GM06990 (cell line): ENCODE measurements around the gene CARMIL1.

Source experiments
- DNase-seq: peaks from one replicate; pipeline ENCODE4 v3.0.0-alpha.2; 2011; ENCODE audit not compliant: insufficient read length; ENCODE audit errors: extremely low read depth
- H3K27me3 ChIP-seq: replicated peaks from 2 replicates; pipeline ENCODE4 v1.6.0; 2011; ENCODE audit warnings: low read length; ENCODE audit not compliant: control insufficient read depth, insufficient read depth
- H3K36me3 ChIP-seq: 2 replicates; pipeline ENCODE4 v1.5.1; 2011; ENCODE audit warnings: low read length; ENCODE audit not compliant: control insufficient read depth, insufficient read depth
- H3K4me3 ChIP-seq: replicated peaks from 2 replicates; pipeline ENCODE4 v1.5.1; 2011; ENCODE audit warnings: low read depth, mild to moderate bottlenecking, control low read depth, low read length
- CTCF ChIP-seq: IDR thresholded peaks from 2 replicates; pipeline ENCODE4 v1.5.1; 2011; ENCODE audit warnings: low read length, control low read depth, mild to moderate bottlenecking, inconsistent platforms; ENCODE audit not compliant: insufficient read depth, poor library complexity, severe bottlenecking

Gene CARMIL1

GRCh38 chr6:25278914-25279747 lies at the start of gene CARMIL1:
Gene CARMIL1 (plus strand): TSS chr6:25279374. CDS start chr6:25279796, 422 bp downstream.
- Histone ChIP-seq H3K4me3 (peak within 1 kb of the TSS; percentile 64), H3K27me3 (peaks cover 3% of the 10 kb centered on the region), H3K36me3 (no peaks in the 10 kb centered on the region)
- peak; percentile 72 for TF ChIP-seq CTCF
- DNase-seq, result peak; percentile 69

GRCh38 chr6:25229671-25230321 lies 49.4 kb upstream of the CARMIL1 start:
- Histone ChIP-seq H3K4me3 (no peak overlapping the region), H3K27me3 (no peaks in the 10 kb centered on the region; the same call in none of the 2 replicates), H3K36me3 (no peaks in the 10 kb centered on the region)
- TF ChIP-seq CTCF, result no peak
- no peak for DNase-seq

- Histone ChIP-seq H3K4me3 (no peak overlapping the region), H3K36me3 (no peaks in the 10 kb centered on the region), H3K27me3 (no peaks in the 10 kb centered on the region; the same call in none of the 2 replicates)
- DNase-seq, result no peak
- no peak for TF ChIP-seq CTCF
Measured at GRCh38 chr6:25232479-25232878, 46.7 kb upstream of the CARMIL1 start.

- DNase-seq, result no peak
- no peaks in the 10 kb centered on the region; the same call in none of the 2 replicates for H3K27me3 ChIP-seq
- no peak overlapping the region for H3K4me3 ChIP-seq
- no peak for TF ChIP-seq CTCF
- no peaks in the 10 kb centered on the region for H3K36me3 ChIP-seq
Measured at GRCh38 chr6:25233226-25233625, 45.9 kb upstream of the CARMIL1 start.

- DNase-seq, result no peak
- no peaks in the 10 kb centered on the region for H3K27me3 ChIP-seq
- no peak for TF ChIP-seq CTCF
- no peaks in the 10 kb centered on the region for H3K36me3 ChIP-seq
- H3K4me3 ChIP-seq, result no peak overlapping the region
Measured at GRCh38 chr6:25237579-25237978, 41.6 kb upstream of the CARMIL1 start.
